SIG-M5 treated with dmso at 0.1 percent for 504 hours (cell line): ENCODE data around the gene MAP2.
"Not testable (repeated sequence)": the region's sequence is repeated elsewhere in the genome, so short reads cannot be mapped to it uniquely, and the experiment has no call there.

Source experiments
- DNase-seq: peaks from one replicate; lab custom pipeline; 2025; ENCODE audit not compliant: unreplicated experiment; lab: John Stamatoyannopoulos, UW

MAP2 gene

GRCh38 chr2:209473930-209474419 lies 50.1 kb downstream of the MAP2 start:
- DNase-seq, result peak; percentile 64

- DNase-seq, result no peak
Observed at GRCh38 chr2:209474960-209475359, 51.1 kb downstream of the MAP2 start.

- no peak for DNase-seq
Observed at GRCh38 chr2:209476367-209477208, 52.7 kb downstream of the MAP2 start.

GRCh38 chr2:209492296-209492695 lies 68.4 kb downstream of the MAP2 start:
- not testable (repeated sequence) for DNase-seq

GRCh38 chr2:209495068-209495620 lies 71.3 kb downstream of the MAP2 start:
- not testable (repeated sequence) for DNase-seq

GRCh38 chr2:209495855-209496585 lies 72.2 kb downstream of the MAP2 start:
- DNase-seq, result no peak

- DNase-seq, result no peak
Observed at GRCh38 chr2:209496586-209496982, 72.7 kb downstream of the MAP2 start.

GRCh38 chr2:209498614-209499013 lies 74.8 kb downstream of the MAP2 start:
- DNase-seq, result no peak

- DNase-seq, result no peak
Observed at GRCh38 chr2:209499069-209499468, 75.2 kb downstream of the MAP2 start.

- no peak for DNase-seq
Observed at GRCh38 chr2:209501579-209501978, 77.7 kb downstream of the MAP2 start.

GRCh38 chr2:209505410-209505809 lies 81.6 kb downstream of the MAP2 start:
- no peak for DNase-seq

- DNase-seq, result no peak
Observed at GRCh38 chr2:209508255-209508654, 84.4 kb downstream of the MAP2 start.

GRCh38 chr2:209511637-209512036 lies 87.8 kb downstream of the MAP2 start:
- DNase-seq, result no peak

- DNase-seq, result peak; percentile 18
Observed at GRCh38 chr2:209512971-209513370, 89.1 kb downstream of the MAP2 start.

- no peak for DNase-seq
Observed at GRCh38 chr2:209517436-209517835, 93.6 kb downstream of the MAP2 start.

GRCh38 chr2:209519271-209519670 lies 95.4 kb downstream of the MAP2 start:
- no peak for DNase-seq

- DNase-seq, result no peak
Observed at GRCh38 chr2:209519906-209520305, 96.1 kb downstream of the MAP2 start.

GRCh38 chr2:209523041-209523740 lies 99.3 kb downstream of the MAP2 start:
- DNase-seq, result no peak

- DNase-seq, result no peak
Observed at GRCh38 chr2:209523867-209524266, 100.0 kb downstream of the MAP2 start.

- DNase-seq, result no peak
Observed at GRCh38 chr2:209525331-209525730, 101.5 kb downstream of the MAP2 start.

- DNase-seq, result peak; percentile 62
Observed at GRCh38 chr2:209525834-209526281, 102.0 kb downstream of the MAP2 start.
